Measurements from ENCODE around the gene SMIM20. TPM values are rescaled to one million over a fixed set of nuclear protein-coding genes. Genes with fewer than 3 reads are reported as not detected.

SMIM20 gene
- total and polyA plus RNA-seq, 2 experiments from 2014 or later = 56.6 to 82.9 TPM

GRCh38 chr4:25889589-25890503 is 24.2 kb upstream of the SMIM20 start:
- Histone ChIP-seq H4K20me1 (replicated peaks; ENCODE audit: insufficient read depth) (no peaks in the 10 kb centered on the region), H3K36me3 (ENCODE audit: insufficient read depth) (no peaks in the 10 kb centered on the region), H3K9me2 (ENCODE audit: insufficient read depth) (no peaks in the 10 kb centered on the region), H3K4me1 (ENCODE audit: insufficient read depth) (peaks cover 23% of the 10 kb centered on the region), H3K79me2 (replicated peaks; ENCODE audit: insufficient read depth) (no peaks in the 10 kb centered on the region), H3K4me2 (no peak overlapping the region), H3K27me3 (ENCODE audit: insufficient read depth) (no peaks in the 10 kb centered on the region), H2AFZ (peak overlapping the region; percentile 96), H3K4me3 (no peak overlapping the region), H3F3A (replicated peaks; ENCODE audit: low read depth) (no peaks in the 10 kb centered on the region), H3K27ac (ENCODE audit: low read depth) (no peak overlapping the region)
- TF ChIP-seq ZNF114 (CRISPR knock-in tag; IDR thresholded peaks at IDR 0.05) (no peak), CTCF (conservative IDR thresholded peaks at IDR 0.05; ENCODE audit: low read depth in 2 of 2) (0 out of 4 replicates have a peak, but pooled peaks of 1 of the 2 experiments have one; percentile 2), ETS1 (IDR thresholded peaks at IDR 0.05) (no peak), REST (IDR thresholded peaks at IDR 0.05; ENCODE audit: unreplicated experiment) (no peak), ZNF331 (CRISPR knock-in tag; IDR thresholded peaks at IDR 0.05; ENCODE audit: low read depth) (no peak)
- ATAC-seq = no peak
- Mint-ChIP-seq H3K36me3 (ENCODE audit: low read depth) (no peaks in the 10 kb centered on the region; the same call in 2 of the 3 replicates), H3K27me3 (ENCODE audit: insufficient read depth, low read depth, poor library complexity) (no peaks in the 10 kb centered on the region), H3K9me3 (no peaks in the 10 kb centered on the region), H3K4me3 (no peak overlapping the region), H3K4me1 (peaks cover 26% of the 10 kb centered on the region), H3K27ac (no peak overlapping the region)
- no peak for DNase-seq (ENCODE audit: low spot score)

Measured in GM23338 (cell line).